GM19468 (cell line): ENCODE data around the gene FAM193B.

Experiments used
- ATAC-seq: cut with Tn5 transposase; IDR thresholded peaks from one replicate; pipeline ENCODE4 v1.9.1; 2021; ENCODE audit warnings: mild to moderate bottlenecking, moderate library complexity, moderate number of reproducible peaks; ENCODE audit not compliant: unreplicated experiment; ENCODE audit errors: extremely low read depth

The FAM193B gene

DNA sequence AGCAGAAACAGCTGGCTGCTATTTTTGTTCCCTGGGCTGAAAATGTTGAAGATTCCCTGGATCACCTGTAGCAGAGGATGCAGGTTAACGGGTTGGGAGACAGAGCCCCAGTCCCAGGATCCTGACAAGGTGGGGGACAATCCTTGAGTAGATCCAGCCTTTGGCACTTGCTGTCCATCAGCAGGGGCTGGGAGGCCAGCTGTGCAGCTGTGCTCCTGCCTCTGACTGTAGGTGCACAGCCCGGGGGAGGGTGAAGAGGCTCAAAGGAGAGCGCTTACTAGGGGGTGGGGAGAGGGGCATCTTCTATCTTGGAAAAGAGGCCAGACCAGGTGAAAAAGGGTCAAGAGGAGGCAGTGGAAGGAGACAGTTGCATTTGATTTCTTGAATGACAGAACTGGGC lies 34.1 kb downstream of the FAM193B start:
- no peak for ATAC-seq

GRCh38 chr5:177519463-177520235 lies 34.7 kb downstream of the FAM193B start:
- no peak for ATAC-seq

GRCh38 chr5:177516601-177517568 lies 37.5 kb downstream of the FAM193B start, which contains the start of gene DDX41:
Gene DDX41, minus strand, starts transcription at chr5:177516961. Its CDS starts 16 bp downstream, at chr5:177516945.
- peak; percentile 83 for ATAC-seq

GRCh38 chr5:177515580-177515979 lies 38.8 kb downstream of the FAM193B start:
- no peak for ATAC-seq

DNA sequence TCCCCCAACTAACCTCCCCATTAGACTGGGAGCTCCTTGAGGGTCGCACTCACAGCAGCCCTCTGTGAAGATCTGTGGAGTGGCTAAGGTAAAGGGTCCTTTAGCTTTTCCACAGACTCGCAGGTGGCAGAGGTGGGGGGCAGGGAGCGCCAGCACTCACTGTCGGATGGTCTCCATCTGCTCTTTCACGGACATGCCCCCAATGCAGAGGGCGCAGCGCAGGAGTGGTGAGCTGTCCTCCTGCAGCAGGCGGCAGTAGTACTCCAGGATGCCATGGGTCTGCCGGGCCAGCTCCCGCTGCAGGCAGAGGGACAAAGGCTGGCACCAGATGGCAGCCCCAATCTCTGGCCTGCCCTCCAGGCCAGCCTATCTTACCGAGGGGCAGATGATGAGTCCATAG lies 39.8 kb downstream of the FAM193B start:
- no peak for ATAC-seq

DNA sequence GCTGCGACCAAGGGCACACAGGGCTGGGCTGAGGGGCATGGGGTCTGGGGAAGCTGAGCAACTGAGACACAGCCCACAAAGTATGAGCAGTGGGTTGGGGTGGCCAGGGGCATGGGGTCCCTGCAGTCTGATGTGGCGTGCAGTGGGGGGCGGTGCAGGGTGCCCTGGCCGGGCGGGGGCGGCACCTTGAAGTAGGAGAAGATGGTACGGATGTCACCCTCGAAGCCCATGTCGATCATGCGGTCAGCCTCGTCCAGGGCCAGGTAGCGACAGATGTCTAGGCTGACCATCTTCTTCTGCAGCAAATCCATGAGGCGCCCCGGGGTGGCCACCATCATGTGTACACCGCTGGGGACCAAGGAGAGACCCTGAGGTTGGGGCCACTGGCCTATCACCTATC lies 40.9 kb downstream of the FAM193B start:
- ATAC-seq: no peak

DNA sequence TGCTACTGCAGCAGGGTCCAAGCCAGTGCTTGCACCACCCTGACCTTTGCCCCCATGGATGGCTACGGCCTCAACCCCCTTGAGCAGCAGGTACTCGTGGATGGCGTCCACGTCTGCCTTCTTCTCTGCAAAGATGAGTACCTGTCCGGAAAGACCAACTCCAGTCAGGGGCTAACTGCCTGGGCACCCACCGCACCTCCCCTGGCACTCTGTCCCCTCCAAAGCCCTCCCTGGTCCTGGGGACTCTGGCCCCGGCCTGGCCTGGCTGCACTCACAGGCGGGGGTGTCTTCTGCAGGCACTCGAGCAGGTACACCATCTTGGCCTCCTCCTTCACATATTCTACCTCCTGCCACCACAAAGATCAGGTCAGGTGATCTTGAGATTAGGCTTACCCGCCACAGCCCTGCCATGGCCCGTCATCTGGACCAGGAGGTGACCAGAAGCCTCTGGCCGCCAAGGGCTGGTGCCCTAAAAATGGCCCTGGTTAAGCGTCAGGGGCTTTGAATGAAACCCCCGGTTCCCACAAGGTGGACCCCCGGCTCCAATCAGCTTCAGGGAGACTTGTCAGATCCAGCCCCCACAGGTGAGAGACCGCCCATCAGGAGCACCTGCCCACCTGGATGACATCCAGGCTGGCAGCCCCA lies 41.5 kb downstream of the FAM193B start:
- no peak for ATAC-seq

DNA sequence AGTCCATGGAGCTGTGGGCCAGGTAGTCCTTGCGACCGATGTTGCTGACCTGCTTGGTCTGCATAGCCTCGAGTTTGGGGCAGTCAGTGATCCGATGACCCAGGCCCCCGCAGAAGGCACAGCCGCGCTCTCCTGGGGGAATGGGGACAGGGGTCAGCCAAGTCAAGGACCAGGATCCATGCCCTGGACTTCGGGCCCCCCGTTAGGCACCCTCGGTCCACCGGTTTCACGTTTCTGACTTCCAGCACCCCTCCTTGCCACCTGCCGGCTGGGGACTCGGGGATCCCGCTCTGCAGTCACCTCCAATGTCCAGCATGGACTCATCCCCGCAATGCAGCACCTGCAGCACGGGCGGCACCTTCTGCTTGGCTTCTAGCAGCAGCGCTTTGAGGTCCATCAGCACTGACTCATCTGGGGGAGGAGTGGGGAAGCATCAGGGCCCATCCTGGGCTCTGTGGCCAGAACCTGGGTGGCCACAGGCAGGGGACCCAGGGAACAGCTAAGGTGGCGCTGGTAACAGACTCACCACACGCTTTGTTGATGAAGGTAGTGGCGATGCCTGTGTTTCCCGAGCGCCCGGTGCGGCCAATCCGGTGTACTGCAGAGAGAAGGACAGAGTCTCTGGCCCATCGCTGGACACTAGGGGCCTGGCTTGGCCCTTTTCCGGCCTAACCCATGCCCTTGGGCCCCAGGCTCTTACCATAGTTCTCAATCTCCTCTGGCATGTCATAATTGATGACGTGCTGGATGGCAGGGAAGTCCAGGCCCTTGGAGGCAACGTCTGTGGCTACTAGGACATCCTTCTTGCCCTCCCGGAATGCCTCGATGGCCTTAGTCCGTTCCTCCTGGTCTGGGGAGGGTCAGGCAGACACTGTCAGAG lies 42.3 kb downstream of the FAM193B start:
- no peak for ATAC-seq

GRCh38 chr5:177511181-177511580 lies 43.2 kb downstream of the FAM193B start:
- ATAC-seq: no peak

GRCh38 chr5:177510567-177511053 lies 43.8 kb downstream of the FAM193B start:
- no peak for ATAC-seq

DNA sequence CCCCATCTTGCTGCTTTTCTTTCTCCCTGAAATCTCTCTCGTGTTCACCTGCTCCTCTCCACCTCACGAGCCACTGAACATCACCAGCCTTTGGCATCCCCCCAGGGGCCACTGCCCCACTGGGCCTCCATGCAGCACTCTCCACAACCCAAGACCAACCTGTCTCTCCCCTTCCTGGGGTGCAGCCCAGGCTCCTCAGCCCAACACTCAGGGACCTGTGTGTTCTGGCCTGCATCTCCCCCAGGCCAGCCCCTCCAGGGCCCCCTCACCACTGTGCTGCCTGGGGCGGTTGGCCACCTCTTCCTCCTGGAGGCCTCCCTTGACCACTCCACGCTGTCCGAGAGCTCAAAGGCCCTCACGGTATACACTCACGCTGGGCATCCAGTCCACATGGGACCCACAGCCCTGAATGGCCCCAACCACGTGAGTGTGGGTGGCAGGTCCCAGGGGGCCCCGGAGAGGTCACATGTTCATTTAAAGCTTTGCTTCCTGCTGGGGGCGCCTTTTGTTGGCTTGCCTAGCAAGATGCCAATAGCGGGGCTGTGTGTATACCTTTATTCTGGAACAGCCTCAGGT lies 44.3 kb downstream of the FAM193B start:
- no peak for ATAC-seq

- no peak for ATAC-seq
Measured at GRCh38 chr5:177509381-177509951, 44.9 kb downstream of the FAM193B start, which contains the start of gene DOK3. Gene DOK3, minus strand, starts transcription at chr5:177509826. Its CDS starts 286 bp downstream, at chr5:177509540.

- ATAC-seq: no peak
Measured at GRCh38 chr5:177508837-177509236, 45.5 kb downstream of the FAM193B start.

- no peak for ATAC-seq
Measured at GRCh38 chr5:177508221-177508611, 46.1 kb downstream of the FAM193B start.

- ATAC-seq: no peak
Measured at GRCh38 chr5:177507596-177508220, 46.7 kb downstream of the FAM193B start.

- no peak for ATAC-seq
Measured at GRCh38 chr5:177507165-177507564, 47.2 kb downstream of the FAM193B start.

GRCh38 chr5:177505075-177505474 lies 49.3 kb downstream of the FAM193B start:
- ATAC-seq: no peak
